H1 (cell line): ENCODE results near the gene LAT. TPM values are rescaled to one million over a fixed set of nuclear protein-coding genes. Genes with fewer than 3 reads are reported as not detected.

ENCODE experiments used
- ATF2 ChIP-seq: IDR thresholded peaks from 2 replicates; pipeline ENCODE4 v1.6.1; 2012; ENCODE audit warnings: low read length, inconsistent platforms
- ATF3 ChIP-seq: IDR thresholded peaks from 2 replicates; pipeline ENCODE4 v1.6.1; 2011; ENCODE audit warnings: low read depth, mild to moderate bottlenecking, low read length; ENCODE audit not compliant: insufficient read depth
- TEAD4 ChIP-seq: IDR thresholded peaks from 2 replicates; pipeline ENCODE4 v1.6.1; 2012; ENCODE audit warnings: low read depth, low read length, inconsistent platforms, mixed read lengths
- polyA plus RNA-seq, 7 experiments: library from polyadenylated mRNA; depleted of rRNA in 3 of 7; stranded (reverse) in 5 of 7; unstranded in 2 of 7; fragments of >200 nt in 5 of 7; fragments of 200-250 nt in 2 of 7; gene quantifications; 1 replicate in 5 of 7; 2 replicates in 1 of 7; 4 replicates in 1 of 7; pipeline versions ENCODE4 v1.2.1 to v1.2.3, GENCODE V29; 2011 to 2013; ENCODE audit warnings: missing spikeins in 2 of 7, mixed read lengths in 2 of 7
- total RNA-seq: library from RNA; stranded (reverse); fragmentation: NEBNext Ultra II Directional; extraction: Animal tissue kit (Norgen Biotek cat#: 25700); gene quantifications from 2 replicates; pipeline ENCODE4 v1.2.1, GENCODE V29; 2021

The LAT gene
- total and polyA plus RNA-seq, 2 of the 8 experiments (the other 6 are each of a cell fraction or from before 2014, with no cell fraction given), result 2.7 to 3.4 TPM

GRCh38 chr16:28975158-28975599, 9.7 kb upstream of the LAT start (continued):
- TF ChIP-seq ATF3, result no peak
- TF ChIP-seq ATF2, result no peak
- TF ChIP-seq TEAD4, result no peak
- TF ChIP-seq, all 59 proteins: peak for 0
